ENCODE data around the gene PSMA6.
"Not testable (repeated sequence)": the region's sequence is repeated elsewhere in the genome, so short reads cannot be mapped to it uniquely, and the experiment has no call there.

GRCh38 chr14:35355235-35355634, 63.1 kb downstream of the PSMA6 start:
- TF ChIP-seq GABPA (IDR thresholded peaks at IDR 0.05; ENCODE audit: low read depth); CTCF (IDR thresholded peaks at IDR 0.05 in 2 of 3, conservative IDR thresholded peaks at IDR 0.05 in 1 of 3; ENCODE audit: control insufficient read depth in 2 of 3, extremely low read depth in 1 of 3, insufficient read depth in 1 of 3, low read depth in 3 of 3, low read length in 3 of 3); RAD21 (IDR thresholded peaks at IDR 0.05; ENCODE audit: insufficient read depth, low read depth, low read length); FOS (IDR thresholded peaks at IDR 0.05; ENCODE audit: borderline replicate concordance, extremely low read depth, insufficient read length); EP300 (IDR thresholded peaks at IDR 0.05; ENCODE audit: borderline replicate concordance in 1 of 2, control insufficient read depth in 1 of 2, low read depth in 2 of 2, low read length in 2 of 2); CHD2 (IDR thresholded peaks at IDR 0.05; ENCODE audit: borderline replicate concordance, low read depth, low read length): not testable (repeated sequence)

All from GM12878 (cell line).